HCT116 (cell line): ENCODE data around the gene PLCH2. TPM values are rescaled to one million over a fixed set of nuclear protein-coding genes. Genes with fewer than 3 reads are reported as not detected.

Experiments
- ATAC-seq: fragments of 200-7000 bp; cut with Tn5 transposase; 2 replicates; pipeline ENCODE4 v1.9.1; 2020; ENCODE audit warnings: mild to moderate bottlenecking, moderate library complexity
- BruUV-seq: library from RNA; stranded (reverse); fragments of 400-500 nt; replicated peaks from 2 replicates; lab custom pipeline; 2021; lab: Mats Ljungman, UMichigan
- CTCF ChIA-PET: fragments of 300-600 bp; sonication (Branson Sonifier 250); formaldehyde crosslinking; loops from one replicate; lab custom pipeline; 2021; ENCODE audit warnings: antibody characterized with exemption; lab: Charles Lee
- POLR2A ChIA-PET: fragments of 300-600, 350-600 bp; sonication (Branson Sonifier 250); formaldehyde crosslinking; loops from one replicate; lab custom pipeline; 2021; ENCODE audit warnings: antibody characterized with exemption; lab: Charles Lee
- RAD21 ChIA-PET, 2 experiments: fragments of 300-600 bp; sonication (Branson Sonifier 250); formaldehyde crosslinking; loops; one replicate each; lab custom pipeline; 2023; ENCODE audit warnings: low total read pairs in 2 of 2; ENCODE audit not compliant: uncharacterized antibody in 2 of 2, unreplicated experiment in 2 of 2, low non-redundant PET in 1 of 2; lab: Charles Lee
- DNase-seq: peaks from one replicate; pipeline ENCODE4 v3.0.0-alpha.2; 2010; ENCODE audit warnings: low read depth, low spot score
- H2AFZ ChIP-seq: fragments of 200-600 bp; shearing (Covaris generic), sonication (generic); 2 replicates; pipeline ENCODE4 v1.6.1; 2017; ENCODE audit warnings: low read depth, mixed run types, mixed read lengths, antibody characterized with exemption, low read length; ENCODE audit not compliant: poor library complexity, severe bottlenecking
- H3K27ac ChIP-seq: 2 replicates; pipeline ENCODE4 v1.5.1; 2012; ENCODE audit warnings: low read depth, low read length
- H3K27me3 ChIP-seq: fragments of 200-600 bp; sonication (generic); 2 replicates; pipeline ENCODE4 v1.6.1; 2016; ENCODE audit warnings: mixed run types, low read length, mixed read lengths; ENCODE audit not compliant: insufficient read depth
- H3K36me3 ChIP-seq, 2 experiments: fragments of 200-500 bp in 1 of 2; fragments of 200-600 bp in 1 of 2; sonication (Bioruptor generic) in 1 of 2; sonication (generic) in 1 of 2; 2 replicates each; pipeline versions ENCODE4 v1.5.1 to v1.6.1; 2014 to 2016; ENCODE audit warnings: low read length in 2 of 2, inconsistent platforms in 1 of 2, mixed read lengths in 1 of 2, mixed run types in 1 of 2; ENCODE audit not compliant: insufficient read depth in 2 of 2, control insufficient read depth in 1 of 2
- H3K4me1 ChIP-seq, 2 experiments: fragments of 200-600 bp in 1 of 2; sonication (generic) in 1 of 2; 2 replicates each; pipeline versions ENCODE4 v1.5.1 to v1.6.1; 2012 to 2017; ENCODE audit warnings: low read length in 2 of 2, inconsistent platforms in 1 of 2, mild to moderate bottlenecking in 1 of 2, mixed read lengths in 1 of 2, mixed run types in 1 of 2, moderate library complexity in 1 of 2; ENCODE audit not compliant: insufficient read depth in 2 of 2, control insufficient read depth in 1 of 2
- H3K4me2 ChIP-seq: fragments of 200-600 bp; sonication (generic); 2 replicates; pipeline ENCODE4 v1.6.1; 2017; ENCODE audit warnings: mixed run types, low read length, mixed read lengths
- H3K4me3 ChIP-seq, 2 experiments: fragments of 200-600 bp in 1 of 2; sonication (generic) in 1 of 2; replicated peaks in 1 of 2; 2 replicates each; pipeline ENCODE4 v1.5.1; 2011 to 2016; ENCODE audit warnings: low read length in 2 of 2, control low read depth in 1 of 2, low read depth in 1 of 2, mild to moderate bottlenecking in 1 of 2, mixed read lengths in 1 of 2, mixed run types in 1 of 2
- H3K79me2 ChIP-seq: fragments of 200-600 bp; sonication (generic); 2 replicates; pipeline ENCODE4 v1.6.1; 2017; ENCODE audit warnings: mild to moderate bottlenecking, mixed run types, low read length, moderate library complexity, mixed read lengths; ENCODE audit not compliant: insufficient read depth
- H3K9ac ChIP-seq: fragments of 200-600 bp; sonication (generic); 2 replicates; pipeline ENCODE4 v1.6.1; 2016; ENCODE audit warnings: low read length, mixed read lengths
- H3K9me2 ChIP-seq: fragments of 200-600 bp; sonication (generic), shearing (Covaris generic); 2 replicates; pipeline ENCODE4 v1.6.1; 2017; ENCODE audit warnings: mixed run types, mild to moderate bottlenecking, moderate library complexity; ENCODE audit not compliant: insufficient read depth
- H3K9me3 ChIP-seq, 2 experiments: fragments of 200-500 bp in 1 of 2; fragments of 200-600 bp in 1 of 2; sonication (Bioruptor generic) in 1 of 2; sonication (generic) in 1 of 2; 2 replicates each; pipeline ENCODE4 v1.6.1; 2014 to 2017; ENCODE audit warnings: low read length in 2 of 2, mixed read lengths in 2 of 2, inconsistent platforms in 1 of 2, low read depth in 1 of 2, mild to moderate bottlenecking in 1 of 2, mixed run types in 1 of 2, moderate library complexity in 1 of 2; ENCODE audit not compliant: control insufficient read depth in 1 of 2, insufficient read depth in 1 of 2
- H4K20me1 ChIP-seq: fragments of 200-600 bp; sonication (generic), shearing (Covaris generic); 2 replicates; pipeline ENCODE4 v1.6.1; 2017; ENCODE audit warnings: mixed run types, mild to moderate bottlenecking, moderate library complexity; ENCODE audit not compliant: insufficient read depth
- CBX3 ChIP-seq: IDR thresholded peaks from 2 replicates; pipeline ENCODE4 v1.6.1; 2012; ENCODE audit warnings: low read depth
- CEBPB ChIP-seq: IDR thresholded peaks from 2 replicates; pipeline ENCODE4 v1.6.1; 2012; ENCODE audit warnings: low read depth
- EGR1 ChIP-seq: IDR thresholded peaks from 2 replicates; pipeline ENCODE4 v1.6.1; 2012; ENCODE audit warnings: low read depth
- EZH2 ChIP-seq: fragments of 200-600 bp; sonication (generic); IDR thresholded peaks from 2 replicates; pipeline ENCODE4 v1.6.1; 2017; ENCODE audit warnings: antibody characterized with exemption, mixed run types
- EZH2phosphoT487 ChIP-seq: fragments of 200-600 bp; IDR thresholded peaks from 2 replicates; pipeline ENCODE4 v1.6.1; 2018; ENCODE audit warnings: antibody characterized with exemption, borderline replicate concordance
- FOSL1 ChIP-seq: IDR thresholded peaks from 2 replicates; pipeline ENCODE4 v1.6.1; 2012; ENCODE audit warnings: low read depth
- JUND ChIP-seq: IDR thresholded peaks from 2 replicates; pipeline ENCODE4 v1.6.1; 2012
- POLR2A ChIP-seq: IDR thresholded peaks from 2 replicates; pipeline ENCODE4 v1.7.0; 2011; ENCODE audit warnings: borderline replicate concordance; ENCODE audit not compliant: insufficient read depth, insufficient read length; ENCODE audit errors: extremely low read depth
- RAD21 ChIP-seq: IDR thresholded peaks from 2 replicates; pipeline ENCODE4 v1.6.1; 2012; ENCODE audit warnings: low read depth, mild to moderate bottlenecking
- SIN3A ChIP-seq: IDR thresholded peaks from 2 replicates; pipeline ENCODE4 v1.6.1; 2012; ENCODE audit warnings: low read depth
- SP1 ChIP-seq: IDR thresholded peaks from 2 replicates; pipeline ENCODE4 v1.6.1; 2012; ENCODE audit warnings: low read depth
- SRF ChIP-seq: IDR thresholded peaks from 2 replicates; pipeline ENCODE4 v1.6.1; 2012; ENCODE audit warnings: low read depth
- TCF7L2 ChIP-seq: IDR thresholded peaks from 2 replicates; pipeline ENCODE4 v1.7.0; 2011; ENCODE audit warnings: borderline replicate concordance, inconsistent platforms; ENCODE audit not compliant: insufficient read depth, insufficient read length; ENCODE audit errors: extremely low read depth
- YY1 ChIP-seq: IDR thresholded peaks from 2 replicates; pipeline ENCODE4 v1.6.1; 2011; ENCODE audit warnings: low read length, low read depth, moderate library complexity, mild to moderate bottlenecking; ENCODE audit not compliant: insufficient replicate concordance; ENCODE audit errors: extremely low read depth
- ZFX ChIP-seq: fragments of 450-650 bp; IDR thresholded peaks from 2 replicates; pipeline ENCODE4 v1.6.1; 2017
- intact Hi-C: fragments of 100-400 bp; cut with micrococcal nuclease; formaldehyde crosslinking; loops from 2 replicates; pipeline ENCODE4 v1.10.0; 2022
- total RNA-seq: library from RNA; stranded (reverse); gene quantifications from one replicate; pipeline ENCODE4 v1.2.1, GENCODE V29; 2021; ENCODE audit not compliant: unreplicated experiment
- TF ChIP-seq, protein P1 (sequence below): IDR thresholded peaks from 2 replicates; pipeline ENCODE4 v1.6.1; 2012
- TF ChIP-seq, protein P2 (sequence below): IDR thresholded peaks from 2 replicates; pipeline ENCODE4 v1.6.1; 2012
- TF ChIP-seq, protein P3 (sequence below): IDR thresholded peaks from 2 replicates; pipeline ENCODE4 v1.6.1; 2011; ENCODE audit warnings: mild to moderate bottlenecking, low read length, moderate library complexity; ENCODE audit not compliant: insufficient replicate concordance; ENCODE audit errors: extremely low read depth

The PLCH2 gene
- total RNA-seq, 1 experiment from 2014 or later: 2.0 TPM

DNA sequence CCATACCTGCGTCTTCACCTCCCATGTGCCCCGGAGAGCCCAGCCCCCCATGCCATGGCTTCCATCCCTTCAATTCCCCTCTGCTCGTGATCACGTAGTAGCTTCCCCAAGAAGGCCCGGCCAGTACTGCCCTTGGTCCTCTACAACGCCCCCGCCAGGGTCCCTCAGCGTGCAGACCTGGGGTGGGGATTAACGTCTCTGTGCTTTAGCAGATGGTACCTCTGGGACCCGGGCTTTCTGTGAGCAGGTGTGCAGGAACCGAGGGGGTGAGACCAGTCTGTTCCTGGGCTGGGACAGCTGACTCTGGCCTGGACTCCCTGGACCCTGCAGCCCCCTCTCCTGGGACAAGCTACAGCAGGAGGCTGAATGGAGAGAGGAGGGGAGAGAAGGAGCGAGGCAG is 1.2 kb downstream of the PLCH2 start (continued):
- no peak for TF ChIP-seq SIN3A
- TF ChIP-seq, protein P1, sequence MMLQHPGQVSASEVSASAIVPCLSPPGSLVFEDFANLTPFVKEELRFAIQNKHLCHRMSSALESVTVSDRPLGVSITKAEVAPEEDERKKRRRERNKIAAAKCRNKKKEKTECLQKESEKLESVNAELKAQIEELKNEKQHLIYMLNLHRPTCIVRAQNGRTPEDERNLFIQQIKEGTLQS: no peak

DNA sequence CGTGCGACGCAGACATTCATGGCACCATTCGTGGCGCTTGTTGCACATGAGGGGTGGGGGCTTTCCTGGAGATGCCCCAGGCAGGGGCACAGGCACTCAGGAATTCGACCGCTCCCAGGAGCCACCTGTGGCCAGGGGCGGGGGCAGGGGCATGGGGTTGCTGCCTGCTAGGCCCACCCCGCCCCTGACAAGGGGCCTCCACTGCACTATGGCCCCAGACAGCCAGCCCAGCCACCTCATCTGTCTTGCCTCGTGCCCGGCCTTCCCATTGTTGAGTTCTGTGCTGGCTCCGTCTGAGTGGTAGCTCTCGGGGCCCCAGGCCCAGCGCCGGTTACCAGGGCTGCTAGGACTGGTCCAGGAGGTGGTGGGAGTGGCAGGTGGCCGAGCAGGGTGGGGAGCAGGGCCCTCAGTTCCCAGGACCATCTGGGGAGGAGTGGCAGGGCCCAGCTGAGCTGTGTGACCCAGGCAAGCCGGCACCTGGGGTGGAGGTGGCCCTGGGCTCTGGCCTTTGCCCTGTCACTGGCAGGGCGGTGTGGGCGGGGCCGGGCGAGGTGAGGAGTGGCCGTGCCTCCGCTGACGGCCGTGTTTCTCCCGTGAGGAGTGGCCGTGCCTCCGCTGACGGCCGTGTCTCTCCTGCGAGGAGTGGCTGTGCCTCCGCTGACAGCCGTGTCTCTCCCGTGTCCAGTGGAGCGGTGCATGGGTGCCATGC is 1.9 kb downstream of the PLCH2 start:
- DNase-seq: no peak
- TF ChIP-seq, protein P2, sequence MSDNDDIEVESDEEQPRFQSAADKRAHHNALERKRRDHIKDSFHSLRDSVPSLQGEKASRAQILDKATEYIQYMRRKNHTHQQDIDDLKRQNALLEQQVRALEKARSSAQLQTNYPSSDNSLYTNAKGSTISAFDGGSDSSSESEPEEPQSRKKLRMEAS: no peak
- TF ChIP-seq, all 23 proteins: peak for 0
- Histone ChIP-seq H4K20me1 (no peaks in the 10 kb centered on the region), H3K4me1 (no peaks in the 10 kb centered on the region), H3K9me3 (no peaks in the 10 kb centered on the region), H3K9ac (no peak overlapping the region), H3K4me2 (no peak overlapping the region), H2AFZ (no peak overlapping the region), H3K4me3 (no peak overlapping the region), H3K27ac (no peak overlapping the region), H3K36me3 (no peaks in the 10 kb centered on the region), H3K79me2 (no peaks in the 10 kb centered on the region), H3K9me2 (no peaks in the 10 kb centered on the region), H3K27me3 (no peaks in the 10 kb centered on the region)
- ChIA-PET CTCF (no interaction called here), RAD21 (no interaction called here), POLR2A (no interaction called here)
- no peak for ATAC-seq
- BruUV-seq: no TSS peak
- intact Hi-C loops: no loop called here

DNA sequence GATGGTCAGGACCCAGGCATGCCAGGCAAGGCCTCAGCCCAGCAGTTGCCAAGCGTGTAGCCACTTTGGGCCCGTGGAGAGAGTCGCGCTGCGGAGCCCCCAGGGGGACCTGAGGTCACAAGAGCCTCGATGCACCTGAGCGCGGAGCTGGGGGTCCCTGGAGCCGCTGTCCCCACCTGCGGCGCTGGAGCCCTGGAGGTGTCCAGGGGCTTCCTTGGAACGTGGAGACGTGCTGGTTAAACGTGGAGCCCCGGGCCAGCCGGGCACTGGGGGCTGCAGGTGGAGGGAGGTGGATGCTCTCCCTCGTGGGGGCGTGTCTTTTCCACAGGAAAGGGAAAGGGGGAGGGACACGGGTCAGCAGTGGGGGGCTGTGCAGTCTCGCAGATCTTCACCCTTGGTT is 3.1 kb downstream of the PLCH2 start:
- Histone ChIP-seq H3K4me2 (no peak overlapping the region), H3K27ac (no peak overlapping the region), H3K9me2 (no peaks in the 10 kb centered on the region), H3K4me3 (no peak overlapping the region), H4K20me1 (no peaks in the 10 kb centered on the region), H3K27me3 (no peaks in the 10 kb centered on the region), H3K9ac (no peak overlapping the region), H3K4me1 (no peaks in the 10 kb centered on the region), H3K36me3 (no peaks in the 10 kb centered on the region), H3K9me3 (no peaks in the 10 kb centered on the region), H3K79me2 (no peaks in the 10 kb centered on the region), H2AFZ (no peak overlapping the region)
- RAD21 ChIA-PET: no interaction called here
- POLR2A ChIA-PET: no interaction called here
- ATAC-seq (no peak), DNase-seq (no peak)
- intact Hi-C loops: no loop called here
- BruUV-seq: no TSS peak
- CTCF ChIA-PET: no interaction called here
- TF ChIP-seq FOSL1: no peak
- no peak for TF ChIP-seq CBX3
- no peak for TF ChIP-seq CEBPB
- no peak for TF ChIP-seq ZFX
- TF ChIP-seq, protein P3, sequence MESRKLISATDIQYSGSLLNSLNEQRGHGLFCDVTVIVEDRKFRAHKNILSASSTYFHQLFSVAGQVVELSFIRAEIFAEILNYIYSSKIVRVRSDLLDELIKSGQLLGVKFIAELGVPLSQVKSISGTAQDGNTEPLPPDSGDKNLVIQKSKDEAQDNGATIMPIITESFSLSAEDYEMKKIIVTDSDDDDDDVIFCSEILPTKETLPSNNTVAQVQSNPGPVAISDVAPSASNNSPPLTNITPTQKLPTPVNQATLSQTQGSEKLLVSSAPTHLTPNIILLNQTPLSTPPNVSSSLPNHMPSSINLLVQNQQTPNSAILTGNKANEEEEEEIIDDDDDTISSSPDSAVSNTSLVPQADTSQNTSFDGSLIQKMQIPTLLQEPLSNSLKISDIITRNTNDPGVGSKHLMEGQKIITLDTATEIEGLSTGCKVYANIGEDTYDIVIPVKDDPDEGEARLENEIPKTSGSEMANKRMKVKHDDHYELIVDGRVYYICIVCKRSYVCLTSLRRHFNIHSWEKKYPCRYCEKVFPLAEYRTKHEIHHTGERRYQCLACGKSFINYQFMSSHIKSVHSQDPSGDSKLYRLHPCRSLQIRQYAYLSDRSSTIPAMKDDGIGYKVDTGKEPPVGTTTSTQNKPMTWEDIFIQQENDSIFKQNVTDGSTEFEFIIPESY: no peak
- TF ChIP-seq EGR1: no peak
- no peak for TF ChIP-seq SP1
- TF ChIP-seq YY1: no peak
- TF ChIP-seq, protein P2: no peak
- no peak for TF ChIP-seq SRF
- TF ChIP-seq JUND: no peak
- TF ChIP-seq POLR2A: no peak
- no peak for TF ChIP-seq EZH2
- no peak for TF ChIP-seq RAD21
- TF ChIP-seq TCF7L2: no peak
- TF ChIP-seq EZH2phosphoT487: no peak
- TF ChIP-seq SIN3A: no peak
